DND-41 (cell line): ENCODE data around the gene LRP11.

ENCODE experiments used
- CTCF ChIP-seq: IDR thresholded peaks from 2 replicates; pipeline ENCODE4 v1.5.1; 2012; ENCODE audit warnings: borderline replicate concordance, low read length, moderate library complexity, mild to moderate bottlenecking; ENCODE audit not compliant: poor library complexity, severe bottlenecking; ENCODE audit errors: extremely low read depth
- EZH2 ChIP-seq: IDR thresholded peaks from 3 replicates; pipeline ENCODE4 v1.6.1; 2012; ENCODE audit warnings: borderline replicate concordance, low read depth, mild to moderate bottlenecking, moderate library complexity, low read length, inconsistent platforms; ENCODE audit not compliant: severe bottlenecking

GRCh38 chr6:149855741-149856140 lies 8.4 kb downstream of the LRP11 start:
- TF ChIP-seq CTCF (no peak), EZH2 (no peak)
